Activated CD4-positive, alpha-beta T cell treated with anti-CD3 and anti-CD28 coated beads for 24 hours (primary cell): ENCODE data around the gene ADCYAP1R1.

Experiments
- DNase-seq, 2 donors: peaks; one replicate each; pipeline ENCODE4 v3.0.0-alpha.2; 2020; ENCODE audit warnings: low read depth in 2 of 2

The ADCYAP1R1 gene

GRCh38 chr7:31068006-31068675, 16.0 kb downstream of the ADCYAP1R1 start:
- DNase-seq: no peak

GRCh38 chr7:31069860-31070555, 17.9 kb downstream of the ADCYAP1R1 start:
- DNase-seq: no peak

DNA sequence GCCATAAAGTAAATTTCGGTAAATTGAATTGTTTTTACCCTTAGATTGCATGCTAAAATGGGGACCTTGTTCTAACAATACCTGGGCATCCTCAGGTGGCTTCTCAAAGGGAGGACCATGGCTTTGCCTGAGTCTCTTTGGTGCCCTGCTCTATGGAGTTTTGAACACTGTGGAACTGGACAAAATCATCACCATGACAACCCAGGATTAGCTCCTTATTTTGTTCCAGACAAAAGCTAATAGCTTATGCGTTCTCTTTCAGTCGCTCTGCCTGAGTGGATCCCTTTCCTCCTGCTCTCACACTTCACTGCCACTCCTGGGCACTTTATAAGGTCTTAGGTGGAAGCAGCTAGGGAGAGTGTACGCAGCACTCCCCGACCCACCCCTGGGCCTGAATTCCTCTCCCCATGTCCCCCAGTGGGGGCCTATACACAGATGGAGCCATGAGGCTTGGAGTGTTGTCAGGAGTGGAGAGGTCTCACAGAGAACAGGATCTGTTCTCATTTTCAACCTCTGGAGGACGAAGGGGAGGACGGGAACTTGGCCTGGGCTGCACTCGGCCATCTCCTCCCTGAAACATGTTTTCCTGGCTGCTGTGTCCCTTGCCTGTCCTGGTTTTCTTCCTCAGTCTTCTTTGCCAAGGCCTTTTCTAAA, 19.0 kb downstream of the ADCYAP1R1 start:
- no peak for DNase-seq

DNA sequence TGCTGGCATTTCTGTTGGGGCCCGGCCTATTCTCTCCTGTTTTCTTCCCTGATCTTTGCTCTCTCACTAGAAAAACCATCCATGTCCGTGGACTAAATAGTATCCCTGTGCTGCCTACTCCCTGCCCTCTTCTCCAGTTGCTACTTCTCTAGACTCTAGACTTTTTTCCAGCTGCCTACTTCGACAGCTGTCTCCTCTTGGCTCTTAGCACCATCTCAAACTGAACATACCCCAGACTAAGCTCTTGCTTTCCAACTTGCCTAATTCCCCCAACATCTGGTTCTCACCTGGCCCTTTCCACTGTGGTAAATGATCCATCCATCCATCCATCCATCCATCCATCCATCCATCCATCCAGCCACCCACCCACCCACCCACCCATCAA, 19.5 kb downstream of the ADCYAP1R1 start:
- no peak for DNase-seq

- DNase-seq: no peak
Measured at GRCh38 chr7:31073326-31074119, 21.4 kb downstream of the ADCYAP1R1 start.

- DNase-seq: no peak
Measured at GRCh38 chr7:31074120-31074383, 21.9 kb downstream of the ADCYAP1R1 start.

DNA sequence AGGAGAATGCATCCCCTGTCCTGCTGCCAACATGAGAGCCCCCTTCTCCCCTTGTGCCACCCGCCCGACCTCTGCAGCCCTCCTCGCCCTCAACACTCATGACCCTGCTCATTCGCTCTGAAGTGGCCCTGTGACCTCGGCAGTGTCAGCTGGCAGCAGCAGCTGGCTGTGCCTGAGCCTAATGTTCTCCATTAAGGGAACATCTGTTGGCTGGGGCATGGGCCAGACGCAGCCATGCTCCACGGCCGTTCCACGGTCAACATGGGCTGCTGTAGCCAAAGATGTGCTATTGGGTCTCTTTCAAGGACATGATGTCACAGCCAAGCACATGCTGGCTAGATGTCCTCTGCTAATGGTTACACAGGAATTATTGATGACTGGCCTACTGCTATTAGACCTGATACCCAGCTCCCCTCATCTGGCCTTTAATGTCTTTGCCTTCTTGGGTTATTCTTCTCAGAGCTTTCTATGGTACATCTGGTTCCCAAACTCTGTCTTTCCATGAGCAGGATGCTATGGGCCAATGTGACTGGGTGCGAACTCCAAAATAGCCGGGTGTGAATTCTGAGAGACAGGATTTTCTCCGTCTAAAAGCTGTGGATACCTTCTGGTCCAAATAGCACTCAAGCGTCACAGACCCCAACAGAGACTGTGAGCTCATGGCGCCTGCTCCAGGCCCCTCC, 22.4 kb downstream of the ADCYAP1R1 start:
- no peak for DNase-seq

- no peak for DNase-seq
Measured at GRCh38 chr7:31075086-31075405, 22.9 kb downstream of the ADCYAP1R1 start.

GRCh38 chr7:31076051-31076450, 23.9 kb downstream of the ADCYAP1R1 start:
- no peak for DNase-seq

- DNase-seq: no peak
Measured at GRCh38 chr7:31076641-31077310, 24.7 kb downstream of the ADCYAP1R1 start.

- no peak for DNase-seq
Measured at GRCh38 chr7:31077484-31078362, 25.6 kb downstream of the ADCYAP1R1 start.

GRCh38 chr7:31078363-31078990, 26.4 kb downstream of the ADCYAP1R1 start:
- no peak for DNase-seq

DNA sequence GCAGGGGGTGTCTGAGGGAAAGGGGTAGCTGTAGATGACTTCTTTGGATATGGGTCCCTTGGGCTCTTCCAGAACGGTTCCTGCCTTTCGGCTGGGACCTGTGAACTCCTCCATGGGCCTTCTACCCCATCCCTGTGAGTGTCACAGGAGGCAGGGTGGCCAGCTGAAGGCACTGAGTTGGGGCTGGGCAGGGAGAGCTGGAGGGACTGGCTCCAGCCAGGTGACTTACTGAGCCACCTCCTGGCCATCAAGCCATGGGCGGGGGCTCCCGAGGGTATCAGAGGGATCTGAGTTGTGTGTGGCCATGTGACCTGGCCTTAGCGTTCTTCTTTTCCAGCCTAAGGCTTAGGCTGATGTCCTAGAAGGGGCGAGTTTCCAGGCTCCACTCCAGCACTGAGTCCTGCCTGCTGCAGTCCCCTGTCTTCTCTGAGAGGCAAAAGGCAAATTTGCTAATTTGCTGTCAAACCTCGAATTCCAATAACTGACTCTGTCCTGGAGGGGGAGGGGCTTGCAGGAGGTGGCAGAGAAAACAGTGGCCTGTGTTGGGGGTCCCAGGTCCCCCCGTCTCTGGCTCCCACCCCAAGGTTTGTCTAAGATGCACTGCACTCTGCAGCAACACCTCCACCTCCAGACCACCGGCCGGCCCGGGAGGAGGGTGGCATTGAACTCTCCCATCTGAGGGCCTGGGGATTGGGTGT, 27.2 kb downstream of the ADCYAP1R1 start:
- no peak for DNase-seq

- DNase-seq: no peak
Measured at GRCh38 chr7:31079824-31080511, 27.9 kb downstream of the ADCYAP1R1 start.

DNA sequence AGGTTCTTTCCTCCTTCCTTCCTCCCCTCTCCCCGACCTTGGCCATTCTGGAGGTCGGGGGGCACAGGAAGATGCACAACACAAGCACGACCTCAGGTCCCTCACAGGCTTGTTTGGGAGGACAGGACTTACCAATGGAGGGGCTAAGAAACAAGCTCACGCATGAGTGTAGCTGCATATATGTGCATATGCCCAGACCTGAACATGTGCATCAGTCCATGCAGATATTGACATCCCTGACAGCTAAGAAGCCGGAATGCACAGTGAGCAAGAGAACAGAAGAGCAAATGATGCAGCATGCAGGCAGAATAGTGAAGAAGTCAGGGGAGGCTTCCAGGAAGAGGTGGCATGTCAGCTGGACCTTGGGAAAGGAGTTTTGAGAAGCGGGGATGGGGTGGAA, 28.7 kb downstream of the ADCYAP1R1 start:
- no peak for DNase-seq

- no peak for DNase-seq
Measured at GRCh38 chr7:31082017-31082416, 29.9 kb downstream of the ADCYAP1R1 start.

DNA sequence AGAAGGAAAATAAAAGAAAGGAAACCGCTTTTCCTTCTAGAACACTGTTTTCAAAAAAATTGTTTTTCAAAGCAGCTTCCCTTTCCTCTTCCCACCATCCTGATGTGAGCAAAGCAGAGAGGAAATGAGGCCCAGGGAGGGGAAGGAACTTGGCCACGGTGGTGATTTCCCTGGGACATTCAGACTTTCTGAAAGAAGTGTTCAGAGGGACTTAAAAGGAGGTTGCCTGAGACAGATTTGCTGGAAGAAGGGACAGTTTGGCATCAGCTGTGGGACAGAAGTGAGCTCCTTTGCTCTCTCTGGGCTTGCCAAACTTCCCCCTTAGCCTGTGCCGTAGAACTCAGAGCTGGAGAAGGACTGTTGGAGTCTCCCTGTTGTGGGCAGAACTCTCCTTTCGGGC, 30.3 kb downstream of the ADCYAP1R1 start:
- DNase-seq: no peak

GRCh38 chr7:31083210-31083786, 31.2 kb downstream of the ADCYAP1R1 start:
- no peak for DNase-seq
